Activated naive CD4-positive, alpha-beta T cell treated with anti-CD3 and anti-CD28 coated beads, Interleukin-2, amount 50 U/mL, for 16 hours (primary cell): ENCODE data around the gene ARPC5L.
"Not testable (repeated sequence)": the region's sequence is repeated elsewhere in the genome, so short reads cannot be mapped to it uniquely, and the experiment has no call there.

Experiments
- DNase-seq: peaks from one replicate; pipeline ENCODE4 v3.0.0-alpha.2; 2020

The ARPC5L gene

DNA sequence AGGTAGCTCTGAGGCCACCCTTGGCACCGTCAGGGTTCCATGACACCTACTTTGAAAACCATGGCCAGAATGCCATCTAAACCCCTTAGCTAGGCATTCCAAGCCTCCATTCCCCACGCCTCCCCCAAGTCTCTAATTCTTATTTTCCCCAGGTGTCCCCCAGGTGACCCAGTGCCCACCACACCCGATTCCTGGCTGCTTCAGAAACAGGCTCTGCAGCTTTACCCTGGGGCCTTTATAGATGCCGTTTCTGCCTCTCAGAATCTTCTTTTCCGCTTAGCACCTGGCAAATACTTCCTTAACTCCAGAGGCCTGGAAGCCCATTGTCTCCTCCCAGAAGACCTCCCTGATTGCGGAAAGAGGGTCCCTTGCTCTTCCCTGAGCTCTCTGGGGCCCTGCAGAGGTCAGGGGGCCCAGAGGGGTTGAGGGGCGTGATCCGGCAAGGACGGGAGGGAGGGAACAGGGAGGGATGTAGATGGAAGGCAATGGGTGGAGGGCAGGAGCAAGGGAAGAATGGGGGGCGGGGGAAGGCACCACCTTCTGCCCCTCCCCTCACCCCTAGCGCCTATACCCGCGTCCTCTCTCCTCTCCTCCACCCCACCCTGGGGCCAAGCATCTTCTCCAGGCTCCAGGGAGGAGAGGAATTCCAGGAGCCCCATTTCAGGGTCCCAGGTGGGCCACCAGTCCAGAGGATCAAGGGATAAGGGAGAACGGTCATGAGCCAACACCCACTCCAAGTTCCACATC, 20.7 kb upstream of the ARPC5L start:
- DNase-seq: no peak

DNA sequence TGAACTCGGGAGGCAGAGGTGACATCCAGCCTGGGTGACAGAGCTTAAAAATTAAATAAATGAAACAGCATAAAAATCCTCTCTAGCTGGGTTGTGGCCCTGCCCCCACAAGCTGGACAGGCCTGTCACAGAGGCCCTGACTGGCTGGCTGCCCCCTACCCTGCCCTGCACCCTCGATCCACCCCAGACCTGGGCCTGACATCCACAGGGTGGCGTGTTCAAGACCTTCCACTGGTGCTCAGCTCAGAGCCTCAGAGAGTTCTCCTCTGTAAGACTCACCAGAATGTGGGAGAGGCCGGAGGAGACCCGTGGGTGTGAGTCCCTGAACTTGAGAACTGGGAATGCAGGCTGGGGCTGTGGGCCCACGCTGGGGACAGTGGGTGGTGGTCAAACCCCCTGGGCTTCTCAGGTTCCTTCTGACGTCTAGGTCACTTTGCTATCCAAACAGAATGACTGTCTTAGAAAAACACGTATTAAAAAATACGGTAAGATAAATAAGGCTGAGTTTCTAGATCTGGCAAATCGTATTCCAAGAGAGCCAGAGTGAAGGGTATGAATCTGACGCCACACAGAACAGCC, 18.4 kb upstream of the ARPC5L start:
- no peak for DNase-seq

DNA sequence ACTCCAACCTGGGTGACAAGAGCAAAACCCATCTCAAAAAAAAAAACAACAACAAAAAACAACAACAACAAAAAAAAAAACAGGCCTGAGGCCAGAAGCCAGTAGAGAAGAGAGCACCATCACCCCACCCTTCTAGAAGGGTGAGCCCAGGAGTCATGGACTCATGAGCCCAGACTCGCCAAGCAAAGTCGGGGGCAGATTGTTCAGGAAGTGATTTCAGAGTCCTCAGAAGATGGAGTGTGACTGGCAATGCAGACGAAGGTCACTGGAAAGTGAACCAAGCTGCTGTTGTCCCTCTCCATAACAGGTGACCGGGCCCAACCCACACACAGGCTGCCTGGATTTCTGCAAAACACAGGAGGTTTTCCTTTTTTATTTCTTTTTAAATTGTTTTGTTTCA, 17.6 kb upstream of the ARPC5L start:
- DNase-seq: no peak

DNA sequence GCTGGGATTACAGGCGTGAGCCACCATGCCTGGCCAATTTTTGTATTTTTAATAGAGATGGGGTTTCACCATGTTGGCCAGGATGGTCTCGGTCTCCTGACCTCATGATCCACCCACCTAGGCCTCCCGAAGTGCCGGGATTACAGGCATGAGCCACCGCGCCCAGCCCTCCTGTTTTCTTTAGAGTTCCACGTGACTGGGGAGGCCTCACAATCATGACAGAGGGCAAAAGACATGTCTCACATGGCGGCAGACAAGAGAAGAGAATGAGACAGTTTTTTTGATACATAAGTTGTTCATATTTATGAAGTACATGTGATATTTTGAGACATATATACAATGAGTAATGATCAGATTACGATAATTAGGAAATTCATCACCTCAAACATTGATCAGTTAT, 15.5 kb upstream of the ARPC5L start:
- DNase-seq: not testable (repeated sequence)

DNA sequence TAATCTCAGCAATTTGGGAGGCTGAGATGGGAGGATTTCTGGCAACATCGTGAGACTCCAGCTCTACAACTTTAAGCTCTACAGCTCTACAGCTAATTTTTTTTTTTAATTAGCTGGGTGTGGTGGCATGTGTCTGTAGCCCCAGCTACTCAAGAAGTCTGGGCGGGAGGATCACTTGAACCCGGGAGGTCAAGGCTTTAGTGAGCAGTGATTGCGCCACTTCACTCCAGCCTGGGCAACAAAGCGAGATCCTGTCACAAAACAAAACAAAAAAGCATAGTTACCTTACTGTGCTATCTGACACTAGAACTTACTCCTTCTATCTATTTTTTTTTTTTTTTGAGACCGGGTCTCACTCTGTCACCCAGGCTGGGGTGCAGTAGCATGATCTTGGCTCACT, 15.0 kb upstream of the ARPC5L start:
- DNase-seq: no peak

DNA sequence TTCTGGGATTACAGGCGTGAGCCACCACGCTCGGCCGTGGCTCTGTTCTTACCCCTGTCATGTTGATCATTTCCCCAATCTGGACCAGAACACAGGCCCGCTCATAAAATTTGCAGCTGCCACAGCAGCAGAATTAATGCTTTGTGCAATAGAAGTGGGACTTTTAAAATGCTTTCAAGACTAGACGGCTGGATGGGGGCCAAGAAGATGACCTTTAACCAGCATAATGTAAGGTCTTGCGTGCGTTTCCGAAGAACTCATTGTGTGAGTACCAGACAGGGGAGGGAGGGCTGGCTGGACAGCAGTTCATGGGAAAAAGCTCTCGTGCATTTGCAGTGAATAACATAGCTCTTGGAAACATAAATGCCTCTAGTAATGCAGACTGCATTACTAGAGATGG, 12.1 kb upstream of the ARPC5L start:
- DNase-seq: no peak

DNA sequence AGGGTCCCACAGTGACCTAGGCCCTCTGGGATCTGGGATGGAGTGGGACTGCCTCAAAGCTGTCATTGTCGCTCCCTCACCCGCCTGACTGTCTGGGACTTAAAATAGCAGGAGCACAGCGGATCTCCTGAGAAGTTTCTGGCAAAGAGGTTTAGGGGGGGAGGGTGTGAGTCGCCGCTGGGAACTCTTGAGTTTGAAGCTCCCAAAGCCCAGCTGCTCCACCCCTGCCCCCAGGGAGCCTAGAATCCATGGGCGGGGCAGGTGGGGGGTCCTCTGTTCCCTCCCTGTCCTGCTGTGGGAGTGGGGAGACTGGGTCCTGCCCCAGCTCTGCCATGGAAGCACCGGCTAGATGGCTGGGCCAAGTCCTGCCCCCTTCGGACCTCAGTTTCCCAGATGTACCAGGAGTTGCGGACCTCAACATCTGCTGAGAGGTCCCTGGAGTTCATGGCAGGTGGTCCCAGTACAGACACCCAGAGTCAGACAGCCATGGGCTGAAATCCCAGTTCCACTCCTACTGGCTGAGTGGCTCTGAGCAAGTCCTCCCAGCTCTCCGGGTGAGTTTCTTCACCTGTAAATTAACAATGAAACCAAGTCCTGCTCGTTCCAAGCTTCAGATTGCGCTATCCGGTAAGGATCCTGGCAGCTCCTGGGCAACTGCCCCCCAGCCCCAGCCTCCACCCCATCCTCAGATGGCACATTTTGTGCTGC, 9.7 kb upstream of the ARPC5L start:
- no peak for DNase-seq

DNA sequence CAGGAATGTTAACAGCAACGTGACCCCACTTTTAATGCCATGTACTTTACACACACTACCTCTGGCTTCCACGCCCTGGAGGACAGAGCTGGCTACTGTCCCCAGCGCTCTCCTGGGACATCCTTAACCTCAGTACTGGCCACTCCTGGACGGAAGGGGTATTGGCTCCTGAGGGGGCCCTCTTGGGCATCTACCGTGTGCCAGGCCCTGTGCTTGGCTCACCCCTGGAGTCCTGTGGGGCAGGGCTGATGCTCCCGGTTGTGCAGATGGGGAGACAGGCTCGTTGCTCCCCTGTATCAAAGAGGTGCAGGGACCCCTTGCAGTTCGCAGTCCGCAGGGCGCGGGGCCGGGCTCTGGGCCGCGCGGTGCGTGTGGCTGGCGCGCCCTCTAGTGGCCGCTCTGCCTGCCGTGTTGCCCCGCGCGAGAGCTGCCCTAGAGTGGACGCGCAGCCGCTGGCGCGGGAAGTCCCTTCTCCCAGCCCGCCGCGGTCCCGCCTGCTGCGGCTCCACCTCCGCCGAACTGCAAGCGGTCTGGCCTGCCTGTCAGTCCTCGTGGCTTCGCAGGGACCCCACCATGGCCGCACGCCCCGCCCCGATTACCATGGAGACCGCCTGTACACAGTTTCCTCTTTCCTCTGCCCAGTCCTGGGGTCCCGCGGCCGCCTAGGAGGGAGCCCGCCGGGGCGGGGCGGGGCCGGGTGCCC, 8.9 kb upstream of the ARPC5L start, which contains the start of gene WDR38:
Gene WDR38 (plus strand): TSS at position 632 of the 703 bp plus-strand sequence. CDS start 72 bp downstream, outside the sequence.
- DNase-seq: peak; percentile 74

DNA sequence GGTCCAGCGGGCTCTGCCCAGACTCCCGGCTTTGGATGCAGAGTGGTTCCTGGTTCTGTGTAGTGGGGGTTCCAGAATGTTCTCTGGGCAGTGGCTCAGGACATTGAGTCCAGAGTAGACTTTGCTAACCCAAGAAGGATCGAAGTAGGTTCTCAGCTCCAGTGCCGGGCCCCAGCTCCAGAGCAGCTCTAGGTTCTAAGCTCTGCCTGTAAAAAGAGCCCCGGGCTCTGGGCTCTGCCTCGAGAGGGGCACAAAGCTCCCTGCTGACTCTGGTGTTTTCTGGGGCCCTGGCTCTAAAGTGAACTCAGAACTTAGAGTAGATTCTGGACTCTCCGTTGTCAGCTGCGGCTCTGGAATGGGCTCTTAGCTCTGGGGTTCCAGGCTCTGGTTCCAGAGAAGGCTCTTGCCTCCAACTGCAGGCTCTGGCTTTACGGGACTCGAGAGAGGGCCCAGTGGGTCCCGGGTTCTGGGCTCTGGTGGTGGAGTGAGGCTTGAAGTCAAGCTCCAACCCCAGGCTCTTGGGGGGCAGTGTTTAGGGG, 8.3 kb upstream of the ARPC5L start:
- no peak for DNase-seq

DNA sequence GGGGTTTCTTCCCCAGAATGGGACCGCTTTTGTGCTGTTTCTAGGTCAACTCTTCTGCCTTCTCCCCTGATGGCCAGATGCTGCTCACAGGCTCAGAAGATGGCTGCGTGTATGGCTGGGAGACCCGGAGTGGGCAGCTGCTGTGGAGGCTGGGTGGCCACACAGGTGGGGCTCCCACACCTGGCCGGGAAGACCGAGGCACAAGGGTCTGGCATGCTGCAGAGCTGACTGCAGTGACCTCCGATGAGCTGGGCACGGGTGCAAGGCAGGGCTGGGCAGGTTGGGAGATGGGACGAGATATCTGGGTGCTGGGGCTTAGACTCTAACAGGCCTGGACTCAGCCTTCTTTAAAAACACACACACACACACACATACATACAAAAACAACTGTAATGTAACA, 7.8 kb upstream of the ARPC5L start:
- no peak for DNase-seq

DNA sequence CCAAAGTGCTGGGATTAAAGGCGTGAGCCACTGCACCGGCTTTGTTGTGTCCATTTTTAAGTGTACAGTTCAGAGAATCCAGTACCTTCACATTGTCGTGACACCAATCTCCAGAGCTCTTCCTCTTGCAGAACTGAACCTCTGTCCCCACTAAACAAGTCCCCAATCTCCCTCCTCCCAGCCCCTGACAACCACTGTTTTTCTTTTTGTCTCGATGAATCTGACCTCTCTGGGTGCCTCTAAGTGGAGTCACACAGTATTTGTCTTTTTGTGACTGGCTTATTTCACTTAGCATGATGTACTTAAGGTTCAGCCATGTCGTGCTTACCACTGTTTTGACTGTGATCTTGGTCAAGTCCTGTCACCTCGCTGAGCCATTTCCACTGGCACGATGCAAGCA, 7.1 kb upstream of the ARPC5L start:
- DNase-seq: no peak

DNA sequence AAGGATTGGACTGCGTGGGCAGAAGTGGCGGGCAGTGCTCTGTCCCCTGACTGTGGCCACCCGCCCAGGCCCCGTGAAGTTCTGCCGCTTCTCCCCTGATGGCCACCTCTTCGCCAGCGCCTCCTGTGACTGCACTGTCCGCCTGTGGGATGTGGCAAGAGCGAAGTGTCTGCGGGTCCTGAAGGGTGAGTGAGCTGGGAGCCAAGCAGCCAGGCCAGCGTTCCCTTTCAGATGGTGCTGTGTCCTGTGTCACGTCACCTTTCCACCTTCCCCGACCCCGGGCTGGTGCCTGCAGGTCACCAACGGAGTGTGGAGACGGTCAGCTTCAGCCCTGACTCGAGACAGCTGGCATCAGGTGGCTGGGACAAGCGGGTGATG, 6.4 kb upstream of the ARPC5L start:
- no peak for DNase-seq

DNA sequence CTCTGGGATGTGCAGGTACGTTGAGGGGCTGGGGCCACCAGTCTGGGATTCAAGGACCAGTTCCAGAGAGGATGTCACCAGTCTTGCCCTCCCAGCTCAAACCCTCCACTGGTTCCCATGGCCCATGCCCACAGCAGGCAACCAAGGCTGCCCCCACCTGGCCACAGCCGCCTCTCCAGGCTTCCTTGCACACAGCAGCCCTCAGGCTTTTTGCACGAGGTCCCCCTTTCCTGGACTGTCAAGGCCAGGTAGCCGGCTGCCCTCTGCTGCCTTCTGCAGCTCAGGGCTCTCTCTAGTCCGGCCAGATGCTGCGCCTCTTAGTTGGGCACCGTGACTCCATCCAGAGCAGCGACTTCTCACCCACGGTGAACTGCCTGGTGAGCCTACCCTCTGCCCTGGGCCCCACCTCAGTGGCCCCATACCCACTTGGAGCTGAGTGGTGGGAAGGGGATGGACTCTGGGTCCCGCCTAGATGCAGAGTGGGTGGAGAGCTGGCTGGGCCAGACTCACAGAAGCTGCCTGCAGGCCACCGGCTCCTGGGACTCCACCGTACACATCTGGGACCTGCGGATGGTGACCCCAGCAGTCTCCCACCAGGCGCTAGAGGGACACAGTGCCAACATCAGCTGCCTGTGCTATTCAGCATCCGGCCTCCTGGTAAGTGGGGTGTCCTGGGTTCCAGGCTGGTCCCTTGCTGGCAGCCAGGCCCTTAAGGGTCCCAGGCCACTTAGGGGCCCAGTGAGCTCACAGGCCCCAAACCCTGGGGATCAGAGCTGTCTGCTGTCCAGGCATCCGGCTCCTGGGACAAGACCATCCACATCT, 5.8 kb upstream of the ARPC5L start:
- DNase-seq: peak; percentile 41

DNA sequence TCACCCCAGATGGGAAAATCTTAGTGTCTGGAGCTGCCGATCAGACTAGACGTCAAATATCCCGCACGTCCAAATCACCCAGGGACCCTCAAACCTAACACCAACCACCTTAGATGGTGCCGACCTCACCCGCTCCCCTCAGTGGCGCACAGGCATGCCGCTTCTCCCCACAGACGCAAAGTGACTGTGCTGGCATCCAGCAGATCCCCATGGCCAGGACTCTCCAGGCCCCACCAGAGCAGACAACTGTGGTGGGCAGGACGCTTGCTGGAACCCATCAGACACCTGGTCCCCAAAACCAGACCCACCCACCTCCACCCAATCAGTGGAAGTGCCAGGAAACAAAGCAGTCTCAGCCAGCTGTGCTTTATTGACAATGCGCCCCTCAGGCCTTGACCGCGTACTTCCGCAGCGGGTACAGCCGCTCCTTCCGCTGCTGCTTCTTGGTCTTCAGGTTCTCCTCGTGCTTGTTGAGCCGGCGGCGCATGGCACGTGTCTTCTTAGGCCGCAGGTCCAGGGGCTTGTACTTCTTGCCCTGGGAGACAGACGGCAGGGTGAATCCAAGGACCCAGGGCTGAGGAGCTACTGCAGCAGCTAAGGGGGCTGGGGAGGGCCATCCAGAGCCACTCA, 4.3 kb upstream of the ARPC5L start:
- DNase-seq: no peak

DNA sequence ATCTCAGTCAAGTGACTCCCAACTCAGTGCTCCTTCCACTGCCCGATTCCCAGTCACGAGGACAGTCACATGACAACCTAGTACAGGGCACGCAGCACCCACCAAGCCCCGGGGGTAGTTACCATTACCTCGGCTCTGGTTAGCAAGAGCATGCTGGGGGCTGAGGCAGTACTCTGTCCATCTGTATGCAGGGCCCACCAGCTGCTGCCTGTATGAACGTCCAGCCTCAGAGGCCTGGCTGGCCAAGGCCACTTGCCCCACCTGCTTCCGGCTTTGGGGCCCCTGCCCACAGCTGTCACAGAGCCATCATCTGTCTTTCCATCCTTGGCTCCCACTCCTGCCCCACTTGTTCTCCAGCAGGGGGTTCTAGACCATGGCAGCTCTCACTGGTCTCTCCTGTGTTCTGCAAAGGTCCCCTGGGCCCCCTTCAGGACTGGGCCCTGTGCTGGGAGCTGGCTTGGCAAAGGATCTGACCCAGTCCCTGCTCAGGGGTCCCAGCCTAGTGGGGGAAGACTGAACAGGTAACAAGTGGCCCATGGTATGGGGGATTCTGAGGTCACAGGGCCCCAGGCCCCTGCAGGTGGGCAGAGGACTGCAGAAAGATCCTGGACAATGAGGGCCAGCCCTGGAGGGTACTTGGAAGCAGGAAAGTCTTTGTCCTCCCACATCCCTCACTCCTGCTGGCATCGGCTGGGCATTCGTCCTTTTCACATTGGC, 3.4 kb upstream of the ARPC5L start:
- no peak for DNase-seq

DNA sequence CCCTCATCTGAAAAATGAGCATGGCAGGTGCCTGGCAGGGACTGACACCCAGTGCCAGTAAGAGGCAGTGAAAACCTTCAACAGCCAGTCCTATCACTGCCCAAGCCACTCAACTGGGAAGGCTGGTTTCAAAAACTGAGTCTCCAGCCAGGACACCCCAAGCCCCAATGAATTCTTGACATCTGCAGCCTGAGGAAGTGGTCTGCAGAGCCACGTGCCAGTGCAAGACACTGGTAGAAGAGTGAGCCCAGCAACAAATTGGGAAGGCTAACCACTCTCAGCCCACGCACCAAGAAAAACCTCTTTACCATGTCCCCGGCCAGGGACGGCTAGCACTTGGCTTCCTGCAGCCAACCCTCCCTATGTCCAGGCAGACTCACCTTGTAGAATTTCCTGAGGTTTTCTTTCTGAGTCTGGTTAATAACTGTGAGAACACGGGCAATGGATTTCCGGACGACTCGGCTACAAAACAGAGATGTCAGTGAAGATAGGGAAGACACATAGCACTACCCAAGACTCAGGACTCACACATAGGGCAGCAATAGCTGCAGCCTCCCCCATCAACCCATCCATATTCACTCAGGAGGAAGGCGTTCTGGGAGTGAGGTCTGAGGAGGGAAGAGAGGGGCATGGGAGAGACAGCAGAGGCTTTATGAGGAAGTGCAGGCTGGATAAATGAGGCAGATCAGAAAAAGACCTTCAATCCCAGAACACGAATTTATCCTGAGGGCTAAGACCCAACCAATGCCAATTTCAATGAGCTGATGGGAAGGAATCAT, 1.9 kb upstream of the ARPC5L start:
- no peak for DNase-seq

DNA sequence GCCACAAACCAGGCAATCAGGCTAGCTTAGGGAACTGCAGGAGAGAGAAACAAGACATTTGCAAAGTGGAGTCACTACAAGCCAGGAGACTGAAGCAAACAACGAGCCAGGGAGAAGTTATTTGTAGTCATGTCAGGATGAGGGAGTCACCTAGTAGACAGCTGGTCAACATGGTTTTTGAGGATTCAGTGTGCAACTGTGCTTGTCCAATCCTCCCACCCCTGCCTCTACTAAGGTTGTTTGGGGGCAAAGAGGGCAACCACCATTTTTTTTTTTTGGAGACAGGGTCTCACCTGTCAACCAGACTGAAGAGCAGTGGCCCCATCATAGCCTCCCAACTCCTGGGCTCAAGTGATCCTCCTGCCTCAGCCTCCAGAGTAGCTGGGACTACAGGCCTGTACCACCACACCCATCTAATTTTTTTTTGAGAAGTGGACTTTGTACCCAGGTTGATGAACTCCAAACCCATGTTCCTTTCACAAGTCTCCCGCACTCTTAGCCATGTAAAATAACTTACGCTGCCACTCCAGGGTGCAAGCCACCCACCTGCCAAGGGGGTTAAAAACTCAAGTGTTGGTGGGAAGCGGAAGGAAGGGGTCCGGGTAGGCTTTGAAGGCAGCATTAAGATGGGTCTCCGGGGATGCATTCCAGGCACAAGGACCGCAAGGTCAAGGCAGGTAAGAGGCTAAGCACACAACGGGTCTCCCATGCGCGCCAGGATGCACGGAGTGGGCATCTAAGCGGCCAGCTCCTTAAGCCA, 1.2 kb upstream of the ARPC5L start:
- DNase-seq: no peak

DNA sequence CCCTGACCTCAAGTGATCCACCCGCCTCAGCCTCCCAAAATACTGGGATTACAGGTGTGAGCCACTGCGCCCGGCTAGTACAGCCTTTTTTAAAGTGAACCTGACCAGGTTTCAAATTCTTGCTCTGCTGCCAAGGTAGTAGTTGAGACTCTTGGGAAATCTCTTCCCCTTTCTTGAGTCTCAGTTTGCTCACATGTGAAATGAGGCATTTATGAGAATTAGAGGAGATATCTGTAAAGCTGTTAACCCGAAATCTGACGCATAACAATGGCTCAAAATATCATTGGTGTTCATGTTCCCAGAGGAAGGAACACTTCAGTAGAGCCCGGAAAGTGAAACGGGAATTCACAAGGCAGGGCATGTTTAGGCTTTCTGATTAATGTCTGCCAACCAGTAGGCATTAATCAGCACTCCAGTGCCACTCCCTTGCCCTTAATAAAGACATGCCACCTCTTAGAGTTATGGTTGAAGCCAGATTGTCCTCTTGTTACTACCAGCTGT, 1.5 kb downstream of the ARPC5L start:
- no peak for DNase-seq
